HG03378 (cell line): ENCODE results near the gene PPP1R37.

Source experiments
- ATAC-seq: cut with Tn5 transposase; IDR thresholded peaks from one replicate; pipeline ENCODE4 v1.9.1; 2021; ENCODE audit warnings: mild to moderate bottlenecking, moderate library complexity; ENCODE audit not compliant: unreplicated experiment

PPP1R37 gene

DNA sequence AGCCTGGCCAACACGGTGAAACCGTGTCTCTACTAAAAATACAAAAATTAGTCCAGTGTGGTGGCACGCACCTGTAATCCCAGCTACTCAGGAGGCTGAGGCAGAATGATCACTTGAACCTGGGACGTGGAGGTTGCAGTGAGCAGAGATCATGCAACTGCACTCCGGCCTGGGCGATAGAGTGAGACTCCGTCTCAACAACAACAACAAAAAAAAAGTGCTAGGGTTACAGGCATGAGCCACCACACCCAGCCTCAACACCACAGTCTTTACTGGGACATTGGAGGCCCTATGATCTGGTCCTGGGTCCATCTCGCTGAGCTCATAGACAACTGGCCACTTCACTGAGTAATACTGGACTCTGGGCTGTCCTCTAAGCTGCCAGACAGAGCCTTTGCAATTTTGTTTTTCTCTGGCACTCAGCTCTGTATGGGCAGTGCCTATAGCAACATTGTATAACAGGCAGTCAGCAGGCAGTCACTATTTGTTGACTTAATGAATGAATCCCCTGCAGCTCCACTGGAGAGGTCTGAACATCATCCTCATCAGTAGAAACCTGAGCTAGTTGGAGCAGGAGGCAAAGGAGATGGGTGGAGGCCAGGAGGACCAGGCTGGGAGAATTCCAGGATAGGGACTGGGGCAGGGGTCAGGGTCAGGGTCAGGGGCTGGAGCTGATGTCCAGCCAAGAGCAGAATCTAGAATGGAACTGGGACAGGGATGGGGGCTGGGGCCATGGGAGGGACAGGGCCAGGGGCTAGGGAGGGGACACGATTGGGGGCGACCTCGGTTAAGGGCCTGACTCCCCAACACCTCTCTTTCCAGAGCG lies 93.7 kb downstream of the PPP1R37 start:
- ATAC-seq, result no peak

- ATAC-seq, result no peak
Measured at GRCh38 chr19:45187421-45188100, 94.6 kb downstream of the PPP1R37 start.

GRCh38 chr19:45189971-45190370 lies 97.0 kb downstream of the PPP1R37 start:
- no peak for ATAC-seq

DNA sequence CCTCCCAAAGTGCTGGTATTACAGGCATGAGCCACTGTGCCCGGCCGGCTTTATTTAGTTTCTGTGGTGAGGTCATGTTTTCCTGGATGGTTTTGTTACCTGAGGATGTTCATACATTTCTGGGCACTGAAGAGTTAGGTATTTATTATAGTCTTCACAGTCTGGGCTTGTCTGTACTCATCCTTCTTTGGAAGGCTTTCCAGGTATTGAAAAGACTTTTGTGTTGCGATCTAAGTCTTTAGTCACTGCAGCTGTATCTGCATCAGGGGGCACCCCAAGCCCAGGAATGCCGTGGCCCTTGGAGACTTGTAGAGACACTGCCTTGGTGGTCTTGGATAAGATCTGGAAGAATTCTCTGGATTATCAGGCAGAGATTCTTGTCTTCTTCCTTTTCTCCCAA lies 98.4 kb downstream of the PPP1R37 start:
- ATAC-seq, result no peak

- ATAC-seq, result no peak
Measured at GRCh38 chr19:45195764-45196163, 102.8 kb downstream of the PPP1R37 start.
